NCI-H1048 (cell line): ENCODE results near the gene EMB.
"Not testable (repeated sequence)": the region's sequence is repeated elsewhere in the genome, so short reads cannot be mapped to it uniquely, and the experiment has no call there.

Experiments used
- DNase-seq: peaks from one replicate; lab custom pipeline; 2025; lab: John Stamatoyannopoulos, UW

Gene EMB

GRCh38 chr5:50440651-50441492 lies at the start of gene EMB:
TSS of gene EMB (minus strand) at chr5:50441288. CDS start at chr5:50441151, 137 bp downstream.
- DNase-seq, result no peak

- not testable (repeated sequence) for DNase-seq
Measured at GRCh38 chr5:50489491-50489890, 48.4 kb upstream of the EMB start.

GRCh38 chr5:50478790-50479189 lies 37.7 kb upstream of the EMB start:
- not testable (repeated sequence) for DNase-seq

GRCh38 chr5:50476549-50476948 lies 35.5 kb upstream of the EMB start:
- no peak for DNase-seq

GRCh38 chr5:50465015-50465414 lies 23.9 kb upstream of the EMB start:
- DNase-seq, result not testable (repeated sequence)

- no peak for DNase-seq
Measured at GRCh38 chr5:50463726-50464125, 22.6 kb upstream of the EMB start.

GRCh38 chr5:50463047-50463446 lies 22.0 kb upstream of the EMB start:
- no peak for DNase-seq

GRCh38 chr5:50462579-50462978 lies 21.5 kb upstream of the EMB start:
- not testable (repeated sequence) for DNase-seq

GRCh38 chr5:50458372-50458771 lies 17.3 kb upstream of the EMB start:
- not testable (repeated sequence) for DNase-seq

GRCh38 chr5:50449241-50449640 lies 8.2 kb upstream of the EMB start:
- not testable (repeated sequence) for DNase-seq

- DNase-seq, result no peak
Measured at GRCh38 chr5:50447941-50448340, 6.9 kb upstream of the EMB start.

GRCh38 chr5:50447228-50447627 lies 6.1 kb upstream of the EMB start:
- no peak for DNase-seq

- no peak for DNase-seq
Measured at GRCh38 chr5:50445296-50445949, 4.3 kb upstream of the EMB start.

GRCh38 chr5:50442559-50443539 lies 1.8 kb upstream of the EMB start:
- not testable (repeated sequence) for DNase-seq

- no peak for DNase-seq
Measured at GRCh38 chr5:50441493-50441955, 436 bp upstream of the EMB start.

GRCh38 chr5:50439221-50439620 lies 1.9 kb downstream of the EMB start:
- DNase-seq, result no peak

- not testable (repeated sequence) for DNase-seq
Measured at GRCh38 chr5:50438060-50438459, 3.0 kb downstream of the EMB start.

GRCh38 chr5:50435168-50435567 lies 5.9 kb downstream of the EMB start:
- DNase-seq, result no peak

GRCh38 chr5:50431133-50431904 lies 9.8 kb downstream of the EMB start:
- not testable (repeated sequence) for DNase-seq

GRCh38 chr5:50423100-50423799 lies 17.8 kb downstream of the EMB start:
- not testable (repeated sequence) for DNase-seq
